GM18498 (cell line): ENCODE data around the gene IQSEC1.

Experiments
- ATAC-seq: cut with Tn5 transposase; IDR thresholded peaks from one replicate; pipeline ENCODE4 v1.9.1; 2021; ENCODE audit warnings: mild to moderate bottlenecking, moderate library complexity; ENCODE audit not compliant: unreplicated experiment

Gene IQSEC1

DNA sequence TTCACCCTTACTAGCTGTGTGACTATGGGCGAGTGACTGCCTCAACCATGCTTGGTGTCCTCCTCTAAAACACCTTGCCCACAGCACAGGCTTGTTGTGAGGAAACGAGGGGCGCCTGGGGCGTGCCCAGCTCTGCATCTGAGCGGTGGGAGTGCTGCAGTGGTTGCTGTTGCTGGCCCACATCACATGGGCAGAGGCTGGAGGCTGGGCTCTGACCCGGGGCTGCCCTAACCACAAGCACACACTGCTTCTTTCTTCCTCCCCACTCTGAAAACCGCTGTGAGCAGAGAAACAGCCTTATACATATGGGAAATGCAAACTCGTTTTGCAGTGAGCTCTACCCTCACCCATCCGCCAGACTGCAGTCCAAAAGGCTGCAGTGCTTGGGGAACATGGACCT lies 157.1 kb downstream of the IQSEC1 start:
- ATAC-seq, result peak; percentile 71

DNA sequence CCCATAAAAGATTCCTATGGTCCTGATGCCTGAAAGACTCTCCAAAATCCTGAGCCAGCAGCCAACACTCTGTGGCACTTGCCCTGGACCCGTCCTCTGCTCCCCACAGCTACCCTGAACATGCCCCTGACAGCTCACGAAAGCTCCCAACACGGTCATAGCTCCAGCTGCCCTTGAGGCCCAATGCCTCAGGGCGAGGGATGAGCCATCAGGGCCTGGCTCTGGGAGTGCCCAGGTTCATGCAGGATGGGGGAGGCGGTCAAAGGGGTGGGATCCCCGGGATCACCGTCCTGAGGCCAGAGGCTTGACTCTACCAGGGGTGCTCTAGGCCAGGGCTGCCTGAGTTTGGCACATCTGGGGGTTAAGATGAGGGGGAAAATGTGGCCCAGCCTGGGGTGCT lies 159.1 kb downstream of the IQSEC1 start:
- no peak for ATAC-seq

DNA sequence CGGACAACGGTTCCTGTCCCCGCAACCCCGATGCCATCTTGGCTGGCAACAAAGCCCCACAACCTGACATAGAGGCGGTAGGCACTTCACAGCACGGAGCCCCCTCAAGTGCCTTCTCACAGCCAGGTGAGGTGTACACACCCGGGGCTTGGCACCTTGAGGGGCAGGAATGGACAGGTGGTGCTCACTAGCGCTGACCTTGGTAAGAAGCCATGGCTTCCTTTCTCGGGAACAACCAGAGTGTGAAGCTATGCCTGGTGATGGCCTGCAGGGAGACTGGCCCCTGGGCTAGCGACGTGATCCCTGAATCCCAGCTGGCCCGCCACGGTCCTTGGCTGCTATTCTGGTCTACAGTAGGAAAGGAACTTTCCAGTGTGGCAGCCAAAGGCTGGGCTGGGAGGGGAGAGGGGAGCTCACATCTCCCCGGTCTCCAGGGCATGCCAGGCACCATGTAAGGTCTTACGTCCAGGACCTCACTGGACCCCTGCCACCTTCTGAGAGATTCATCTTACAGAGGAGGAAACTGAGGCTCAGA lies 161.3 kb downstream of the IQSEC1 start:
- ATAC-seq, result no peak

DNA sequence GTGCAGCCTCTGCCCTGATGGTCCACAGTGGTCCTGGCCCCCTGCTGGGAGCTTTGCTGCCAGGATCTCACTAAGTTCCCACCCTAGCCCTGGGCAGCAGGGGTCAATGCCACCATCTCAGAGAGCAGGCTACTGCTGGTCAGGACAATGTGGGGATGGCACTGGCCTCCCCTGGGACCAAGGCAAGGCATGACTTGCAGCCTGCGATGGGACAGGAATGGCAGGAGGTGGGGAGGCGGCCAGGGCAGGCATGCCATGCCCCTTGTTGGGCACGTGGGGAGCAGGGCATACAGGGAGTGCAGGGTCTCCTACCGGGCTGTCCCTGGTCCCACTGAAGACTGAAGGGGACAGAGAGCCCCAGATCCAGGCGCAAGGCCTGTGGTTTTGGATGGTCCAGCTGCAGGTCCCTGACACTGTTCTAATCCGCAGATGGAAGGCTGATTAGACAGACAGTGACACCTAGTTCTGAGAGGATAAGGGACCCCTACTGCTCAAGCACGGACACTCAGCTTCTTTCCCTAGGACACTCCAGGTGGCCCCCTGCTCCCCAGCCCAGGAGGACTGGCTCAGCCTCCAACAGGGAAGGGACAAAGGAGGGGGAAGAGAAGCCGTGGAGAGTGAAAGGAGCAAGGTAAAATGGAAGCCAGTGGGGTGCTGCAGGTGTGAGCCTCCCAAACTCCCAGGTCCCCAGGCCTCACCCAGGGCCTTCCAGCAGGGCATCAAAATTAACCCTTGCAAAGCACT lies 162.7 kb downstream of the IQSEC1 start:
- no peak for ATAC-seq

DNA sequence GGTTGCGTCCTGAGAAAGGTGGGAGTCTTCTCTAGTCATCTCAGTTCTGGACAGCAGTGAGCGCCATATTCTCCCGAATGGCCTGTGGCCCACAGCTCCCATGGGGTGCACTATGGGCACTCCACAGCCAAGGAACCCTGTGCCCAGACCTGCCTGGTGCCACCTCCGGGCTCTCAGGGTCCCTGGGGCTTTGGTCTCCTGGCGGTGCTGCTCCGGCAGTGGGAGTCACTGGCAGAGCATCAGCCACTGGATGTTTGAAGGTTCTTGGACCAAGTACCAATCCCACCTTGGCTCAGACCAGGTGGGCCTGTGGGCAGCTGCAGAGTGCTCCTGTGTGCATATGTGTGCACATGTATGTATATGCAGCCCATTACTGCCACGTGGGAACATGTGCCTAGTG lies 163.5 kb downstream of the IQSEC1 start:
- no peak for ATAC-seq

DNA sequence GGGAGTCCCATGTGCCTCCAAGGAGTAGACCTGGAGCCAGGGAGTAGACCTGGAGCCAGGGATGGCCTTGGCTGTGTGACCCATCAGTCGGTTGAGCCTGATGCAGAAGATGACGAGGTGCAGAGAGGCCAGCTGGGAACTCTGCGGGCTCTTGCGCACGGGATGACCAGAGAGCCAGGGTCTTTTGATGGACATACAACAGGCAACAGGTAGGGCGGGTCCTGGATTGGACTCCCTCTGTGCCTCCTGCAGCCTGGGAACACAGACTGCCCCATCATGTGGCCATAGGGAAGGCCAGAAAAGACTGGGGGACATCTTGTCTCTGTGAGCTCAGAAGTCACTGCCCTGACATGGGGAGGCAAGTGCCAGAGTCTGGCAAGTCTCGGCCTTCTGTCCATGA lies 164.4 kb downstream of the IQSEC1 start:
- ATAC-seq, result no peak

DNA sequence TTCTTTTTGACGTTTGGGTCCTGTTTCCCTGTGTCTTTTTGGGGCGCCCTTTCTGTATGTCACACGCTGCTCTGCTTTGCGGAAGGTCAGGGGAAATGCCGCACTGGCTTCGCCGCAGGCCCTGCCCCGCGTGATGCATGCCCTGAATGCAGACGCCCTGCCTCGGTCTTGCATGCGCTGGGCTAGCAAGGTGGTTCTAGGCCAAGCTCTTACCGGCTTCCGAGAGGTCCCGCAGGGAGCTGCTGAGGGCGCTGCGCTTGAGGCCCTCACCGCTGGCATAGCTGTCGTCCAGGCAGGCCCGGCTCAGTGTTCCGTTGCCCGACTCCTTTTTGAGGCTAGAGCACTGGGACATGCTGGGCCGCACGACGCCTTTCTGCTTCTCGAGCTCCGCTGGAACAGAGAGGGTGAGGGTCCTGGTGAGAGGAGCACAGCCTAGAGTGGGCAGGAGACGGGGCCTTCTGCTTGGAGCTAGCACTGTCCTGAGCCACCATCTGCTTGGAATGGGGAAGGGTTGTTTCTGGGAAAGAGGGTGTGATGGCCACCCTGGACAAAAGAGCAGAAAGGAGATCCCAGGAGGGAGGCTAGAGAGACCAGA lies 165.0 kb downstream of the IQSEC1 start:
- ATAC-seq, result no peak

DNA sequence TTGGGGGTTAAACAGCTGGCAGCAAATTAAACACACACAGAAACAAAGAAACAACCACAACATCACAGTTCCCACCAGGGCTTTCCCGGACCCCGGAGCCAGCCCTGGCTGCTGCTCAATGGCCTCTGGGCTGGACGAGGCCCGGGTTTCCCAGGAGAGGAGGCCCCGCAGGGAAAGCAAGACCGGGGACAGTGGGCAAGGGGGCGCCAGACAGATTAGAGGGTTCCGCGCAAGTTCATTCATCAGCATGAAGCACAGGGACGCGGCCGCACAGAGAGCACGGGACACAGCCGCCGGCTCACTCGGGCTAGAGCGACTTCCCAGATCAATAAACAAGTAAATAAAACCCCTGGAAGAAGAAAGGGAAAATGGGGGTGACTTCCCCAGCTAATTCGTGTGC lies 165.5 kb downstream of the IQSEC1 start:
- ATAC-seq, result no peak

DNA sequence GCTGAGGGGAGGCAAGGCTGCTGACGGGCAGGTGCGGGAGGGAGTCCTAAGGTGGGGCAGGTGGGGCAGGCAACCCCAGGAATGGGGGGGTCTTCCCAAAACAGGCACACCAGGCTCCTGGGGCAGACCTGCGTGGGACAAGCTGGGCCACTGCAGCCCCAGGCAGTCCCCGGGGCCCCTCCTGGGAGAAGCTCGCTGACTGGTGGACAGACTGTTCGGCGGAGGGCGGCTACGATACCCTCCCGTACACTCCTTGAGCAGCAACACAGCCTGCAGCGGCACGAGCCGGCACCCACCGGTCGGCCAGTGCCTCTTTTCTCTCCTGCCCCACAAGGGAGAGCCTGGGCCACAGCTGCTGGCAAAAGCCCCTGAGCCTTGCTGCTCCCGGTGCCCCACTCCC lies 165.9 kb downstream of the IQSEC1 start:
- no peak for ATAC-seq

DNA sequence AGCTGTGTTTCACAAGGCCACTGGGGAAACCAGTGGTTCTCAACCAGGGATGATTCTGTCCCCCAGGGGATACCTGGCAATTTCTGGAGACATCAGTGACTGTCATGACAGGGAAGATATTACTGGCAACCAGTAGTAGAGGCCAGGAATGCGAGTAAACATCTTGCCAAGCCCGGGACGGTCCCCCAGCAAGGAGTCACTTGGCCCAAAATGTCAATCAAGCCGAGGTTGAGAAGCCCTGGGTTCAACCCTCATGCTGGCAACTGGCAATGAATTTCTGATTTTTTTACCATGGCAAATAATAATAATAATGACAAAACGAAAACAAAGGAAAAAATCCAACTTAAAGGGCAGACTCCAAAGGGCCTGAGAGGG lies 166.3 kb downstream of the IQSEC1 start:
- ATAC-seq, result no peak

DNA sequence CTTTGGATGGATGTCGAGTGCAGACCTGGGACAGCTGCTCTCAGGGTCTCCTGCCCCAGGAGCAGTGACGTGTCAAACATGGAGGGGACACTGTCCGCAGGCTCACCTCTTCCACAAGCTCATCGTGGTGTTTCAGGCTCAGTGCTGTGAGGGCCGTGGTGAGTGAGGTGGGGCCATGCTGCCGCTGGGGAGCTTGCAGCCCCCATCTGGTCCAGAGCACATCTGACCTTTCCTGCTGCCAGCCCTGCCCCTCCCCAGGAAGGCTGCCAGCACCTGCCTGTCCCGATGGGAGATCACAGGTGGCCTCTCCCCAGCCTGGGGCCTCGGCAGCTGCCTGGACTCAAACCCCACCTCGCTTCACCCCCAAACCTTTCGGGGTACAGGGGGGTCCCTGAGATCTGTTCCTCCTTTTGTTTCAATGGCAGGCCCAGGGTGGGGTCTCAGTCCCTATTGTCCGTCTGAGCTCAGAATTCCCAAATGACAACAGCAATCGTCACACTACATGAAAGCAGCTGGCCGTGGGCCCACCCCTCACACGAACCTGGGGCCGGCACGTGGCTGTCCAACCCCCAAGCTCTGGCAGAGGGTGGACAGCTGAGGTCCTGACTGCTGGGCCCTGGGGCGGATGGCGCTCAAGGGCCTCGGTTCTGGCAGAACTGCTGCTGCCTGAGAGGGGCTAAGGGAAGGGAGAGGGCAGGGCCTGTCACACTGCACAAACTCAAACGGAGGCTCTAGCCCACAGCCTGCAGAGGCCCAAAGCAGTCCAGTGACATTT lies 166.9 kb downstream of the IQSEC1 start:
- ATAC-seq, result no peak

DNA sequence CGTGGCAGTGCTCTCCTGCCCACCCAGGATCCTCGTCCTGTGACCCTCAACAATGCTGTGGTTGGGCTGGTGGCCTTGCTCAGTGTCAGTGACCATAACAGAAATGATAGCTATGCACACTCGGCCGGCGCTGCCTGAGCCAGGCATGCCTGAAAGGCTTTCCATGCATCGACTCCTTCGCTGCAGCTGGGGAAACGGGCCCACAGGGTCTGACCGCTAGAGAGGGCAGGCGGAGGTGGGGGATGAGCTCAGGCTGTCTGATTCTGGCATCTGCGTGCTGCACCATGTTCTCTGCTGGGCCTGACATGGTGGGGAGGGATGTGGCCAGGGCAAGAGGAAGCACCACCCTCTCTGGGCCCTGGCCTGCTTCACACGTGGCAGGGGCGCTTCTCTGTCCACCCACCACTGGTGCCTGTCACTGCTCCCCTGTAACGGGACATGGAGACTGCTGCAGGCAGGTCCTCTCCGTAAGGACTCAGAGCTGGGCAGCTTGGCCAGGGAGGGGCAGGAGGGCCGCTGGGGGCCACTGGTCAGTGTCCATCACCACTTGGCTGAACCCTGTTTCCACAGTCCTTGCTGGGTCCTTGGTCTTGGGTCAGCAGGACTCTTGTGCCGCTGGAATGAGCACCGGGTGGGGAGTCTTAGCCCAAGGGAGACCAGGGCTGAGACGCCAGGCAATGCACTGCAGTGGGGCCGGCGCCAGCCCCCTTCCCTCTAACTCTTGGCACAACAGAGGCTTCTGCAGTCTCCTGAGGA lies 167.7 kb downstream of the IQSEC1 start:
- no peak for ATAC-seq

DNA sequence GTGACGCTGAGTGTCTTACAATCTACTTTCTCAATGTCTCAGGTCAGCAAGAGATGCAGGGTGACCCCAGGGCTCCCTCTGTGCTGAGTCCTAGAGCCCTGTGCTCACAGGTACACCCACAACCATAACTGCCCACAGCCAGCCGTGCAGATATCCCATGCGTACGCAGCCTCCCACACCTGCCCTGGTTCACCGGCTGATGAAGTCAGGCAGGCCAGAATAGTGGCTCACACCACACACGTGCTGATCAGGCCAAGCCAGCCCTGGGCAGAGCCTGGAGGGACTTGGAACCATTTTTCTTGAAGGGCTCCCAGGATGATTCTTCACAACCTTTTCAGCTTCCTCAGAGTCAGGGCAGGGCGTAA lies 168.3 kb downstream of the IQSEC1 start:
- no peak for ATAC-seq

DNA sequence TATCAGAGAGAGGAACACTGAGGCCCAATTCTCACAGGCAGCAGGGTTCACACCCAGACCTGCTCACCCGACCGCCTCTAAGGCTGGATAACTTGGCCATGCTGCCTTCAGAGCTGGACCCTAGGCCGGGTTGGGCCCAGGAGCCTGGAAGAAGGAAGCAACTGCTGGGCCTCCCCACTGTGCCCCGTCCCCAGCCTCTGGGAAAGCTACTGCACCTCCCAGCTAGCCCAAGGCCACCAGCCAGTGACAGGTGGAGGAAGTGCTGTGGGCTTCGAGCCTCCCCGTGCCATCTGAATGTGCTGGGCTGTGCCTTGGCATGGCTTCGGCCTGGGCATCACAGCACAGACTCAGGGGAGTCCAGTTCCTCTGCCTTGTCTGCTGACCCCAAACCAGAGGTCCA lies 169.3 kb downstream of the IQSEC1 start:
- no peak for ATAC-seq

DNA sequence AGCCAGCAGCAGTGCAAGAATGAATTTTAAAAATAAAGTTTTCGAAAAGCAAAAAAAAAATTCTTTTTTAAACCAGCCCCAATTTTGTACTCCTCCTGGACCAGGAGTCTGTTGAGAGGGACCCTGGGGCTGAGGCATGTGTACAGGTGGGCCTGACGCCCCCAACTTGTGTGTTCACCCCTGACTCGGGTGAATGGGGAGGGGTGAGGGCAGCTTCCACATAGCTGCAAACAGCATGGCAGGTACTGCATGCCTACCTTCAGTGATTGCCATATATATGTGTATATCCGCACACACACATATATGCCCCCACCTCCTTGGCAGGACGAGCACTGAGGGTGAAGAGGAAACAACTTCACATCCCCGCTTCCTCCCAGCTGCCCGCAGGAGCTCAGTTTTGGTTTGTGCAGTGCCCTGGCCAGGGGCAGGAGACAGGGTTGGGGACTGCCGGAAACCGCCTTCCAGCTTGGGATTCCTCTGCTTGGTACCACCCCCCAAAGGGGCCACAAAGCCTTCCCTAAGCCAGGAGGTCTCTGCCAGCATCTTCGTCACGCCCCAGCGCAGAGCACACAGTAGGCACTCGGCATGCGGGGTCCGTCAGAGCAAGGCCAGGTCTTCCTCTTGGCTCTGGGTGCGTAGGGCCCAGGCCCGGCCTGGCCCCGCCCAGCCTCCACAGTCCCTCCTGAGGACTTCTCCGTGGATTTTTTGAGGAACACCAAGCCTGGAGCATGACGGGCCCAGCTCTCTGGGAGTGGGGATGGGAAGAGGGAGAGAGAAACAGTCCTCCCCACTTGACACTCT lies 170.0 kb downstream of the IQSEC1 start:
- ATAC-seq, result no peak

DNA sequence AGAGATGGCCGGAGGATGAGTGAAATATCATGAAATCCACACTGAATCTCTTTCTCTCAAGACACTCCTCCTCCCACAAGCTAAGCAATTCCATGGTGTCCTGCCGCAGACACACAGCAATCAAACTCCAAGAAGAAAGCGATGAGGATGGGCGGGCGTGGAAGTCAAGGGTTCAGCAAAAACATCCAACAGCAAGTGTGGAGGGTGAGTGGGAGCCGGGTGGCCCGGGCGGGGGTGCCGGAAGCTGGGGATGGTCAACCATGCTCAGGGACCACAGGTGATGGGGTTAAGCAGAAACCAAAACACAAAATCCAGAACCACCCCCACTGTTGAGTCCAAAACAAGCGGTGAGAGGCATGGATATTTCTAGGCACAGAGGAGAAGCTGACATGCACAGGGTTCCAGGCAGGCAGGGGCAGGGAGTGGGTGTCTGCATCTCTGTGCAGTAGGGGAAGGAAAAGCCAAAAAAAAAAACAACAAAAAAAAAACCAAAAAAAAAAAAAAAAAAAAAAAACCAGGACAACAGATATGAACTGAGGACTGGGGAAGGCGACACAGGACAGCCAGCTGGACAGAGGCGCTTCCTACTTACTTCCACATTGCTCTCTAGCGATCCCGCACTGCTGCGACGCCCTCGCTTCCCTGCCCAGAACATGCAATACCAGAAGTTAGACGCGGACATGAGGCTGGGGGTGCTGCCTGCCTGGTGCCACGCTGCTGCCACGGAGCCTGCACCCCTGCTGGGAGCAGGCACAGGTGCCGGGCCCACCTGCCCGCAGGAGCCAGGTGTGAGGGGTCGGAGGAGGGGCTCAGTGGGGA lies 170.8 kb downstream of the IQSEC1 start:
- ATAC-seq, result no peak

DNA sequence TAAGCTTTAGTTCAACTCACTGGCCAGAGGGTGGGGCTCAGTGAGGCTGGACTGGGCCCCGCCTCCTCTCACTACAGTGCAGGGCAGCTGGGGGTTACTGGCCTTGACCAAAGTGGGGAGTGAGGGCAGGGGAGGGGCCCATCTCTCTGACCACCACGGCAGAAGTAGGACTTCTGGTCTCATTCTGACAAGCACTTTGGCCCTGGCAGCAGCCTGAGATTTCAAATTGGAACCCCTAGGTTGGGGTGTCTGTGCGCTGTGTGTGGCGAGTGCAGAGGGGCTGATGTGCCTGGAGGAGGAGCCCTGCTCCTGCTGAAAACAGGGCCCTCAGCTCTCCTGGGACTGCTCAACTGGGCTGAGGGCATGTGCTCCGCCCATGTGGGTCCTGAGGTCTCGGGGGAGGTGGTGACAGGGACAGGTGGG lies 171.6 kb downstream of the IQSEC1 start:
- no peak for ATAC-seq

DNA sequence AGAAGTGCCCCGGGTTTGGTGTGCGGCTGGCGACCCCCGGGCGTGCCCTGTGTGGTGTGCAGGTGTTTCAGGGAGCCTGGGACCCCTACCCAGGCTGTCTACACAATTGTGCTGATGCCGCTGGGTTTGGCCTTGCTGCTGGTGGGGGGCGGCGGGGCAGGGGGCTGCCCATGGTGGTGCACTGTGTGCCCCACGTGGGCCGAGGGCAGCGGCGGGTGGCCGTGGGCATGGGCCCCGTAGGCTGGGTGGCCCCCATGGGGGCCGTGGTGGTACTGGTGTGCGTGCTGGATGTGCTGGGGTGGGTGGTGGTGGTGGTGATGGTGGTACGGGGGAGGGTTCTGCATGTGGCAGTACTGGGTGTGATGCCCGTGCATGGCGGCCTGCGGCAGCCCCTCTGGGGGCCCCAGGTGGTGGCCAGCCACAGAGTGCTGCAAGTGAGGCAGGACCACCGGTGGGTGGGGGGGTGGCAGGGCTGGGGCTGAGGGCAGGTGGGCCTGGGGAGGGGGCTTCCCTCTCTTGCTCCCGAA lies 172.3 kb downstream of the IQSEC1 start:
- no peak for ATAC-seq
